ENCODE measurements around the gene TSEN54.

Gene TSEN54

DNA sequence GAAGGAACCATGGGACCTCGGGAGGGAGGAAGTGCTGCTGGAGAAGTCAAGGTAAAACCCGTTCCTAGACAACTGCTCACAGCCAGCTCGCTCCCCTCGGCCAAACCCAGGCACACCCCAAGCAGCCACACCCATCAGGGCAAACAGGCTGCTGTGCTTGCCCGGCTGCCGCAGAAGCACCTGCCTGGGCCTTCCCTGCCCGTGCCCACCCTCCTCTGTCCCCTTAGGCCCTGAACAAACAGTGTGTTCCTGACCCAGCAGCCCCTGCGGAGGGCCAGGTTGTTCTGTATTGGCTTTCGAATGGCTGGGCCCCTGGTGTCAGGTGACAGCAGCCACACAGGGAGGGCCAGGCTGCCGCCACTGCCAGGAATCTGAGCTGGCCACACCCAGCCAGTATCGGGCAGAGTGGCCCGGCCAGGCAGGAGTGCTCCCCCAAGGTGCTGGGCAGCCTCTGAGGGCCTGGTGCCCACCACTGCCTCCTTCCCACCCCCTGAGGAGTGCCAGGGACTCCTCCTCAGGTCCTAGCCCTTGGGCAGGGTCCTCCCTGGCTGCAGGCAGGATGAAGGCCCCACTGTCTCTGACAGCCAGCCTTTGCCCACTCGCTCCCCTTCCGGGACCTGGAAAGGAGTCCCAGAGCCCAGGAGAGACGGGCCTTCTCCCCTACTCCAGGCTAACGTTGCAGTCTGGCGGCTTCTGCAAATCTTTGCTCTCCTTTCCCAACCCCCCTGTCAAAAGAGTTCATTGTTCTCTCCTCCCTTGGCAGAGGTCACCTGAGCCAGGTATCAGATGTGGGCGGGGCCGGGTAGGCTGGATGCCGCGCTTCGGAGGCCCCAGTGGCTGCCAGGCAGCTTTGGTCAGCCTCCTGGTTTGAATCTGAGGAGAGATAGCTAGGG, 33.2 kb downstream of the TSEN54 start:
- DNase-seq = peak; percentile 78

DNA sequence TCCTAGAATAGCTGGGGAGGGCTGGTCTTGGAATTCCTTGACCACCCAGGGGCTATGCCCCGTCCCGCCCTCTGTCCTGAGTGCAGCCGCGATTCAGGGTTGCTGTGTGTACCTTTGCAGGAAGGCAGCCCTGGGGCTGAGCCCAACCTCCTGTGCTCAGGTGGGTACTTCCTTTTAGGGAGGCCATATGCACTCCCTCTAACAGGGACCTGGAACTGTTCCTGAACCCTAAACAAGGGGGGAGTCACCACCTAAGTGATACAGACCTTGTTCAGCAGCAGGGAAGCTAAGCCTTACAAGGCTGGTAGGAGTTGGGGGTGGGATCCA, 33.8 kb downstream of the TSEN54 start:
- no peak for DNase-seq

DNA sequence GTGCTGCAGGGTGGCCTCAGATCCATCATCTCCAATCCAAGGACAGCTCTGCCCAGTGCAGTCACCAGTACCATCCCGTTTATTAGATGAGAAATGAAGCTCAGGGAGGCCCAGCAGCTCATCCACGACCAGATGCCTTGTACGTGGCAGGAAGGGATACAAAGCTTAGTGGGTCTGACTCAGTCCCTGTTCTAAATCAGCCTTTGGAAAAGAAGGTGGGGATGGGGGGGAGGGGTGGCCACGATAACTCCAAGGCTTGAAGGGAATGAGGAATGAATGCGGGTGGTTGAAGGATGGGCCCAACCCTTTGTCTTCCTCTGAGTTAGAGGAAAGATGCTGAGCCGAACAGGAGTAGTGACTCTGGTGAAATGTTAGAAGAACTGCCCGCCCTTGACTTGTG, 34.9 kb downstream of the TSEN54 start:
- DNase-seq = no peak

DNA sequence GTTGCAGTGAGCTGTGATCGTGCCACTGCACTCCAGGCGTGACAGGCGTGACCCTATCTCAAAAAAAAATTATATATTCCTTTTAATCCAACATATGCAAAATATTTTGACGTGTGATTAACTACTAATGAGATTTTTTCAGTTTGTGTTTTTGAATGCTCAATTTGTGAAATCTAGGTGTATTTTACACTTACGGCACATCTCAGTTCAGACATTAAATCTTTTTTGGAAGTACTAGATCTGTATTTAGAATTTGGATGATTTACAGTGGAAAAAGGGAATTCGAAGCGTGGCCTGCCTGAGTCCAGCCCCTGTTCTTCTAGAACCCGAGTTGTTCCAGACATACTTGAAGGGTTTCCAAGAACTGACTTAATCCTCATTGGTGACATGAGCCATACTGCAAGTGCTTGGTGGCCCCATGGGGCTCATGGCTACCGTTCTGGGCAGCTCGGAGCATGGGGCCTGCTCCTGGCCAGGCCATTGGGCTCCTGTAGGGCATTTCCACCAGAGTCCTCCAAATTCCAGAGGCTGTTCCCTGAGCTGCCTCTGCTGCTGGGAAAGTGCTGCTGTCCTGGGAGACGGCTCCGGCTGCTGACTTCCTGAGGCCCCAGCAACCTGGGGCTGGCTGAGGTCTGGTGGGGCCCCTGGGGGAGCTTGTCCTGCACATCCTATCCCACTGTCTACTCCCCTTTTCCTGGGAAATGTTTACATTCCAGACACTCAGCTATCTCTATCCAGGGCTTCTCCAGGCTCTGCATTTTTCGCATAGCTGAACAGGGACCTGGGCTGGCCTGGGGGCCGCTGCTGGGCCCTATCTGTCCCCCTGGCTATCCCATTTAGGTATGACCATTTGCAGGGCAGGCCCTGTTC, 36.3 kb downstream of the TSEN54 start:
- no peak for DNase-seq

DNA sequence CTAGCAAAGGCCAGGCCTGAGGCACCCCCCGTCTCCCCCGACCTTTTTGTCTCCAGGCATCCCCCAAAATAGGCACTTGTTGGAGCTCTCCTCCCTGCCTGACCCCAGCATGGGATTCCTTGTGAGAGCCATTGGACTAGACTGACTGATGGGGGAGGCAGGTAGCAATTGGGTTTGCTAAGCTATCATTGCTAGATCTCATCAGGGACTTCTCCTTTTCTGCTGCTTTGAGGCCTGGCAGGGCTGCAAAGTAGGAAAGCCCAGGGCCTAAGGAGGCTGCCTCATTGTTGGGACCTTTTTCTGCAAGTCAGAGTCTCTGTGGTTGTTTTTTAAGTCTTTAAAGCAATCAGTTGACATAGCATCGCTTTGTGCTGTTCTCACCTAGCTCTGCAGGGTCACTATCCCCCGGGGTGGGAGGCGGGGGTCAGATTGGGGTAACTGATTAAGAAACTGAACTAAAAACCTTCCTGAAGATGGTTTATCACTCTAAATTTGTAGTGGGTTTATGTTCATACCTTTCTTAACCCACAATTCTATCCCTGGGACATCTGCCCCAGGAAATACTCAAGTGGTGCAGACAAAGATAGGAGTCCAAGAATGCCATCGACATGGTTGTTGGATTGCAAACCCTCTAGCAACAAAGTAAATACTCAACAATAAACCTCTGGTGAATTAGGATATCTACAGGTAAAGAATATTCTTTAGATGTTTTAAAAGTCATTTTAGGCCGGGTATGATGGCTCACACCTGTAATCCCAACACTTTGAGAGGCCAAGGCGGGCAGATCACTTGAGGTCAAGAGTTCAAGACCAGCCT, 37.2 kb downstream of the TSEN54 start:
- no peak for DNase-seq

DNA sequence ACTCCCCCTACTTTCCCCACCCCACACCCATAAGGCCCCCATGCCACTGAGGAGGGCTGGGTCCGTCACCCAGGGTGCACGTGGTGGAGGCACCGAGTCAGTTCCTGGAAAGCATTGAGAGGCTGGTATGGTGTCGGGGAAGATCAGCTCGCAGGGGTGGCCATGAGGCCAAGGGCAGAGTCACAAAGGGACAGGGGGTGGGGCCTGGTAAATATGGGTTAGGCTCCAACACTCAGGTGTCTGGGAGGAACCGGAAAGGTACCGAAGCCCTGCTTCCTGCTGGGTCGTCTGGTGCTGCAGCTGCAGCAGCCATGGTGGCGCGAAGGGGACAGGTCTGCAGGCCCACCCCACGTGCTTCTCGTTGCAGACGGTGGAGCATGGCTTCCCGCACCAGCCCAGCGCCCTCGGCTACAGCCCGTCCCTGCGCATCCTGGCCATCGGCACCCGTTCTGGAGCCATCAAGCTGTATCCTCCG, 39.4 kb downstream of the TSEN54 start:
- DNase-seq = no peak

DNA sequence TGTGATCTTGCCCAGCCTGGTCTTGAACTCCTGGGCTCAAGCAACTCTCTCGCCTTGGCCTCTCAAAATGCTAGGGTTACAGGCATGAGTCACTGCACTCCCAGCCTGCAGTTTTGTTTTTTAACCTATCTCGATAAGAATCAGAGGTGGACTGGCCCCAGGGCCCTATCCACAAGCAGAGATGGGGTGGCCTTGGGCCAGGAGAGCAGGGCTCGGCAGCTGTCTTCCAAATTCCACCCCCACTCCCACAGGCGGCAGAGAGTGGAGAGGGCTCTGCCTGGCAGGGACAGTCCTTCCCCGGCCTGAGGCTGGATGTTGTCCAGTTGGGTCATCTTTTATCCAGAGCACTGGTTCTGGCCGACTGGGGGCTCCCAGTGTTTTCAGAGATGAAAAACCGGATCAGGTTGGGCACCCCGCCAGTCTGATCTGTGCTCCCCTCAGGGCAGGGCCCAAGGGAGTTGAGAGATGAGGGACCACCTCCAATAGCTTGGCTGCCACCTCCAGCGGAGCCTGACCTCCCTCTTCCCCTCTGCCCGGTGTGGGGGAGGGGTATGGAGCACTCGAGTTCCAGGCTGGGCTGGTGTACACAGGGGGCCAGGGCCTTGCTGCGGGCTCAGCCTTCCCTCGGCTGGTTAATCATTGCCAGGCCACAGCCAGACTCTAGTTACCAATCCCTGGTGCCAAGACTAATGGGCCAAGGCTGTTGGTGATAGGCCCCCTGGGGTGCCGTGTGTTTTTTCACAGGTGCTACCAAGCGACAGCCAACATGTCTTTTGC, 40.9 kb downstream of the TSEN54 start:
- DNase-seq = no peak

DNA sequence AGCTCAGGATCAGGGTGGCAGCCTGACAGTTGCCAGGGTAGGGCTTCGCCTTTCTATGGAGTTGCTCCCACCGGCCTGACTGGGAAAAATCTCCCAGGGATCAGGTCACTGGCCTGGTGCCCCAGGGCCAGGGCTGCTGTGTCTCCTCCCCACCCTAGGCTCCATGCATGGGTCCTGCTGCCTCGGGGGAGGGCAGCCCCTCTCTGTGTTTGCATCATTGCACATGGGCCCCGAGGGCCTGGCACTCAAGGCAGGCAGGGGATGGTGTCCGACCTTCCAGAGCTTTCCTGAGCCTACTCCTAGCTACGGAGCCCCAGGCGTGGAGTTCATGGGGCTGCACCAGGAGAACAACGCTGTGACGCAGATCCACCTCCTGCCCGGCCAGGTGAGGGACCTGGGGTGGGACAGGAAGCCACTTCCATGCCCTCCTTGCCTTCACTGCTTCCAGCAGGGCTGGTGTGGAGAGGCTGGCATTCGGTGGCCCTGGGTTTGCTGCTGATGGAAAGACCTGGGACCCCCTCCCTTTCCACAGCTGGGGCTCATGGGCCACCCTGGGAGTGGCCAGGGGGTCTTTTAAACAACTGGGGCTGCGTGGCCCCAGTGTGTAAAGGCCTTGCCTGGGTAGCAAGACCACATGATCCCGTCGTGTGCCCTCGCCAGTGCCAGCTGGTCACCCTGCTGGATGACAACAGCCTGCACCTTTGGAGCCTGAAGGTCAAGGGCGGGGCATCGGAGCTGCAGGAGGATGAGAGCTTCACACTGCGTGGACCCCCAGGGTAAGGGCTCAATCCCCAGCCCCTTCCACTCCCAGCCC, 41.7 kb downstream of the TSEN54 start:
- DNase-seq = no peak

DNA sequence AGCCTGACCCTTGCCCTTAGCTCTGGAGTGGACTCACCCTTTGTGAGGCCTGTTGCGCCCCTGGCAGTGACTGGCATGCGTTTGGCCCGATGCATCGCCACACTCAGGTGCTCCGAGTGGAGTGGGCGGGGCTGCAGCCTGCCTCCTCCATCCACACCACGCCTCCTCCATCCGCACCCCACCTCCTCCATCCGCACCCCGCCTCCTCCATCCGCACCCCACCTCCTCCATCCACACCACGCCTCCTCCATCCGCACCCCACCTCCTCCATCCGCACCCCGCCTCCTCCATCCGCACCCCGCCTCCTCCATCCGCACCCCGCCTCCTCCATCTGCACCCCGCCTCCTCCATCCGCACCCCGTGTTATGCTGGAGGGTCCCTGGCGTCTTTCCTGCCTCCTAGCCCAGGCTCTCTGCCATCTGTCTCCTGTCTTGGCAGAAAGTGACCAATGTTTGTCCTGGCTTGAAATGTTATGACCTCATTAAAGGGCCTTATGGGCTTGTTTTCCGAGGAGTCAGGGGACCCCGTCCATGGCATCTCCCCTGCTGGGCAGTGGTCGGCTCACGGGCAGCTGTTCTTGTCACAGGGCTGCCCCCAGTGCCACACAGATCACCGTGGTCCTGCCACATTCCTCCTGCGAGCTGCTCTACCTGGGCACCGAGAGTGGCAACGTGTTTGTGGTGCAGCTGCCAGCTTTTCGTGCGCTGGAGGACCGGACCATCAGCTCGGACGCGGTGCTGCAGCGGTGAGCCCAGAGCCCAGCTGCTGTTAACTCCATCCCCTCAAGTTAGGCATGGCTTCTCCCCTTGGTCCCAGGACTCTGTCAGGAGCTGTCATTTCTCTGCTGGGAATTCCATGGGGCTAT, 42.6 kb downstream of the TSEN54 start:
- no peak for DNase-seq

DNA sequence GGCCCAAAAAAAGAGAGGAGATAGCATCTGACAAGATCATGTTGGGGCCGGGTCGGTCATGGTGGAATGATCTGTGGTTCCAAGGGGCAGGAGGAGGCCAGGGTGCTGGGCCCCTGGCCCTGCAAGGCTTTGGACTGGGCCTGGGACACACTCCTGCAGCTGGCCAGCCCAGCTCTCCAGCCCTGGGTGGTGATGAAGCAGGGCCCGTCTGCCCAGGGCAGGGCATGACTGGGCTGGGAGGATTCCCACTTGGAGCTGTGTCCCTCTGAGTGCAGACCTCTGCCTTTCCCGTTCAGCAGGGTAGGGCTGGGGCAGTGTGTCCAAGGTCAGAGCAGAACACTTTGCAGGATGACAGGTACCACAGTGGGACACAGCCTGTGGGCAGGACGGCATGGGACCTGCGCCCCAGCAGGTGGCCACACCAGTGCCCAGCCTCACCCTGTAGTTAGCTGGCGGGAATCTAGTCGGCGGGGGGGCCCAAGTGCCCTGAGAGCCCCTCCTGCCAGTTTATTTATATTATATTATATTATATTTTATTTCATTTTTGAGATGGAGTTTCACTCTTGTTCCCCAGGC, 43.7 kb downstream of the TSEN54 start:
- no peak for DNase-seq

DNA sequence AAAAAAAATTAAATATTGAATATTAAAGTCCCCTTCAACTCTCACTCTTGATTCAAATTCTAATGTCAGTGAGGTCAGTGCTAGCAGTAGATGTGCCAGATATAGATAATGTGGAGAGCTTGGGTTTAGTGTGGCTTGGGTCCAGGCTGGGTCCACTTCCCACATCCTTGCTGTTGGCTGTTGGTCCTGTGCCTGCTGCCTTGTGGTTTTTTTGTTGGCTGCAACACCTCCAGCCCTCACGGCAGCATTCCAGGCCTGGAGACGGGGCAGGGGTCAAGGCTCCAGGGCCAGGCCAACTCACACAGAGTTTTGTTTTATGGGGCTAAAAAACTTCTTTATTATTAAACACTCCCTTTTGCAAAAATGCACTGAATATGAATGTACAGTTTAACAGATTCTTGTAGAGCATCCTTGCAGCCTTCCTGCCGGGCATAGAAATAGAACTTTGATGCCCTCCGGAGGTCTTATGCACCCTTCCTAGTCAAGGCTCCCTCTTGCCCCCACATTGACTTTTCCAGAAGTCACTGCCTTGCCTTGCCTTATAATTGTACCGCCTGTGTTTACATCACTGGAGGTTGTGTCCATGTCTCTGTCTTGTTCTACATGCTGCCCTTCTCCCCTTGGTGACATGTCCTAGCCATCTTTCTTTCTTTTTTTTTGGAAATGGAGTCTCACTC, 45.7 kb downstream of the TSEN54 start:
- no peak for DNase-seq

DNA sequence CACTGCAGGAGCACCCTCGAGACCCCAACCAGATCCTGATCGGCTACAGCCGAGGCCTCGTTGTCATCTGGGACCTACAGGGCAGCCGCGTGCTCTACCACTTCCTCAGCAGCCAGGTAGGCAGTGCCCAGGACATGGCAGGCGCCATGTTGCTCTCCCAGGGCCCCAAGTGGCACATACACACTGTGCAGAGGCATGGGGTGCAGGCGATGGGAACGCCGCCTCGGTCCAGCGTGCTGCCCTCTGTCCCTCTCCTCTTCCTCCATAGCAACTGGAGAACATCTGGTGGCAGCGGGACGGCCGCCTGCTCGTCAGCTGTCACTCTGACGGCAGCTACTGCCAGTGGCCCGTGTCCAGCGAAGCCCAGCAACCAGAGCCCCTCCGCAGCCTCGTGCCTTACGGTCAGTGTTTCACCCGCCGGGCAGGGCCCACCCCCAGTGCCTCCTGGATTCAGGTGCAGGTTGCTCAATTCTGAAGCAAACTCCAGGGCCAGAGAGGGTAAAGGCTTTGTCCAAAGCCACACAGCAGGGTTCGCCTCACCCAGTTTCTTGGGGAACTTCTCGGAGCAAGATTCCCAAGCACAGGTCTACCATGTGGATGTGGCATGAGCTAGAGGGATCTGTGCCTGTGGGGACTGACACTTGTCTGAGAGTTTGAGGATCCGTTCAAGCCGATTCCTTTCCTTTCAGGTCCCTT, 46.9 kb downstream of the TSEN54 start:
- DNase-seq = no peak

DNA sequence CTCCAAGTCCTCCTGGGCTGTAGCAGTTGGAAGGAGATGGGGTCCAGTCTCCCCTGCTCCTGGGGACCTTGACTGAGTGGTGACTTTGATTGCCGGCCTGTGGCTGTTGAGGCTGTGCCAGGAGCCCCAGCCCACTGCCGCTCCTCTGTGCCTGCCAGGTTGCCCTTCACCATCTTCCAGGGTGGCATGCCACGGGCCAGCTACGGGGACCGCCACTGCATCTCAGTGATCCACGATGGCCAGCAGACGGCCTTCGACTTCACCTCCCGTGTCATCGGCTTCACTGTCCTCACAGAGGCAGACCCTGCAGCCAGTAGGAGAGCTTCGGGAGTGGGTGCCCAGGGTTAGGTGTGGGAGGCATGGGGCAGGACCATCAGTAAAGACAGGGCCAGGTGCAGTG, 47.9 kb downstream of the TSEN54 start:
- no peak for DNase-seq

DNA sequence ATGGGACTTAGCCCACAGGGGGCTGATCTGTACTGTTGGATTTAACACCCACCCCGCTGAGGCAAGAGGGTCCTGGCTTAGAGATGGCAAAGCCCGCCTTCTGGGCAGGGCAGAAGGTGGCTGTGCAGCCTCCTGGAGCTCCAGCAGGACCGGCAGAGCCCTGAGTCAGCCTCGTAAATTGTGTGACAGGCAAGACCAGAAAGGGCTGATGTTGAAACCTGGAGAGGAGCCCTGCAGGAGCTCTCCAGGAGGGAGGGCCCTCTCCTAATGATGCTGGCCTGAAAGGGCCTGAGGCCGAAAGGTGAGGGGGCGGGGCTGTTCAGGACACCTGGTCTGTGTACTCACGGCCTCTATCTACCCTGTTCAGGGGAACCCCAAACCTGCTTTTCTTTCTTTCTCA, 48.7 kb downstream of the TSEN54 start:
- no peak for DNase-seq

DNA sequence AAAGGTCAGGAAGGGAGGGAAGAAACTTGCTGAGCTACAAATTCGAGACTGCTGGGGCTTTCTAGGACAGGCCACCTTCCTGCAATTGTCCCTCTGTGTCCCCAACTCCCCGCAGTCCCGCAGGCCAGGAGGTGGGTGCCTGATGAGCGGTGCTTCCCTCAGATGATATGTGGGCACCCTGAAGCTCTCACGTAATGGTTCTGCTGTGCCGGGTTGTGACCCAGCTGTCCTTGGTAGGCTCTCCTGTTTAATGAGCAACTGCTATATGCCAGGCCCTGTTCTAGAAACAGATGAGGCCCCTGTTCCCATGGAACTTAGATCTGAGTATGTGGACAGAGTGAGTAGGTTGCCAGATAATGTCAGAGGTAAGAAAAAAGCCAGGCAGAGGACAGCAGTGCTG, 49.3 kb downstream of the TSEN54 start:
- DNase-seq = no peak

DNA sequence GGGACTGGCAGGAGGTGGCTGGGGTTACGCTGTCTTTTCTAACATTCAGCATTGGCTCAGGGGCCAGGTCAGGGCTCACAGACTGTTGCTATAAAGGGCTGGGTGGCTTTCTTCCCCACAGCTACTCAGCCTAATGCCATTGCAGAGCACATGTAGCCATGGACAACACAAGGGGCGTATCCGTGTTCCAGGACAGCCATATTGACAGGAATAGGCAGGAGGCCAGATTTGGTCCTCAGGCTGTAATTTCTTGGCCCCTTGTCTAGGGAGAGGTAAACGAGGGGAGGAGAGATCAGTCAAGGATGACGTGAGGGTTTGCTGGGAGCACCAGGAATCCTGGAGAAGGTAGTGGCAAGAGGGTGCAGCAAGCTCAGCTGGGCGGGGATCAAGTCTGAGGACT, 50.1 kb downstream of the TSEN54 start:
- peak; percentile 28 for DNase-seq

DNA sequence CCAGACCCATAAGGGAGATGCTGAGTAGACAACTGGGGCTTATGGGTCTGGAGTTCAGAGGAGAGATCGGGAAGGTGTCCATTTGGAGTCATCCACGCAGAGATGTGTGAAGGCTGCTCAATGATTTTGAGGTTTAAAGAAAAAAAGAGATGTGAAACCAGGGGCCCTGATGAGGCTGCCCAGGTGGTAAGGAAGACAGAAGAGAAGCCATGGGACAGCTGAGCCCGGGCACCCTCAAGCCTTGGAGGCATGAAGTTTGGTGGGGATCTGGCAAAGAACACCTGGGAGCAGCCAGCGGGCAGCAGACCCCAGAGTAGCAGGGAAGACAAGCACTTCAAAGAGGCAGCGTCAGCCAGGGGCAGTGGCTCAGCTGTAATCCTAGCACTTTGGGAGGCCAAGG, 50.5 kb downstream of the TSEN54 start:
- no peak for DNase-seq

DNA sequence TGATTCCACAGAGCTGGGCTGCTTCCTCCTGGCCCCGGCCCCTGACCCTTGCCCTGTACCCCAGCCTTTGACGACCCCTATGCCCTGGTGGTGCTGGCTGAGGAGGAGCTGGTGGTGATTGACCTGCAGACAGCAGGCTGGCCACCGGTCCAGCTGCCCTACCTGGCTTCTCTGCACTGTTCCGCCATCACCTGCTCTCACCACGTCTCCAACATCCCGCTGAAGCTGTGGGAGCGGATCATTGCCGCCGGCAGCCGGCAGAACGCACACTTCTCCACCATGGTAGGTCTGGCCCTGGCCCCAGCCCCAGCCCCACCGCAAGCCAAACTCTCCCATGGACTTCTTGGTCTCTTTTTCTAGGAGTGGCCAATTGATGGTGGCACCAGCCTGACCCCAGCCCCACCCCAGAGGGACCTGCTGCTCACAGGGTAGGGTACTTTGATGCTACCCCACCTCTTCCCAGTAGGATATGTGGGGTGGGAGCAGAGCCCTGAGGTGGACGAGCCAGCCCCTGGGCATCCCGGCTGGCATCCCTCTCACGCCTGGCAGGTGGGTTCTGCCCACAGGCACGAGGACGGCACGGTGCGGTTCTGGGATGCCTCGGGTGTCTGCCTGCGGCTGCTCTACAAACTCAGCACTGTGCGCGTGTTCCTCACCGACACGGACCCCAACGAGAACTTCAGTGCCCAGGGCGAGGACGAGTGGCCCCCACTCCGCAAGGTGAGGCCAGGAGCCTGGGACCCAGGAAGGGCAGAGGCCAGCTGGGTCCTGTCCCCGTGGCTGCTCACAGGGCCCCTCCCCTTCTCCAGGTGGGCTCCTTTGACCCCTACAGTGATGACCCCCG, 52.3 kb downstream of the TSEN54 start:
- DNase-seq = no peak

All from DMS79 (cell line).